ENCODE data around the gene SNX8.

GRCh38 chr7:2326951-2327350 is 12.7 kb upstream of the SNX8 start:
- no peak for TF ChIP-seq CTCF (IDR thresholded peaks at IDR 0.05; ENCODE audit: low read depth, low read length, missing input control)
- TF ChIP-seq TAF1 (conservative IDR thresholded peaks at IDR 0.05): no peak

All from liver (tissue), 3 donors.